Ureter (tissue), 1 donor: ENCODE results near the gene EGR2. TPM values are rescaled to one million over a fixed set of nuclear protein-coding genes. Genes with fewer than 3 reads are reported as not detected.
"Not testable (repeated sequence)": the region's sequence is repeated elsewhere in the genome, so short reads cannot be mapped to it uniquely, and the experiment has no call there.

Source experiments
- DNase-seq: peaks from one replicate; pipeline ENCODE4 v3.0.0-alpha.2; 2020; ENCODE audit warnings: low spot score
- total RNA-seq: library from RNA; stranded (reverse); gene quantifications from one replicate; pipeline ENCODE4 v1.2.4, GENCODE V29; 2023
- donor health status: DM: yes; HTN: yes; CAD: no.

The EGR2 gene
- total RNA-seq, 1 donor from 2014 or later = 5.7 TPM

GRCh38 chr10:62794306-62794705 is 21.9 kb downstream of the EGR2 start:
- no peak for DNase-seq

GRCh38 chr10:62792261-62792660 is 23.9 kb downstream of the EGR2 start:
- no peak for DNase-seq

GRCh38 chr10:62790571-62790970 is 25.6 kb downstream of the EGR2 start:
- DNase-seq = no peak

GRCh38 chr10:62790019-62790555 is 26.1 kb downstream of the EGR2 start:
- no peak for DNase-seq

GRCh38 chr10:62788861-62789467 is 27.2 kb downstream of the EGR2 start:
- DNase-seq = no peak

- DNase-seq = not testable (repeated sequence)
These were observed 27.9 kb downstream of the EGR2 start for GRCh38 chr10:62788285-62788684.

GRCh38 chr10:62784537-62784936 is 31.6 kb downstream of the EGR2 start:
- DNase-seq = not testable (repeated sequence)

- no peak for DNase-seq
These were observed 36.5 kb downstream of the EGR2 start for GRCh38 chr10:62779487-62780248.

- no peak for DNase-seq
These were observed 38.0 kb downstream of the EGR2 start for GRCh38 chr10:62778125-62778524.

- no peak for DNase-seq
These were observed 43.8 kb downstream of the EGR2 start for GRCh38 chr10:62772186-62772974.

GRCh38 chr10:62769574-62770242 is 46.5 kb downstream of the EGR2 start:
- no peak for DNase-seq

GRCh38 chr10:62766386-62766785 is 49.8 kb downstream of the EGR2 start:
- DNase-seq = no peak

GRCh38 chr10:62765726-62766125 is 50.4 kb downstream of the EGR2 start:
- DNase-seq = no peak

GRCh38 chr10:62764011-62764410 is 52.2 kb downstream of the EGR2 start:
- DNase-seq = no peak

- no peak for DNase-seq
These were observed 53.0 kb downstream of the EGR2 start for GRCh38 chr10:62763155-62763554.

Other genes with a start within 250 kb of the EGR2 start
- 18.5 TPM for gene ADO, start 11.6 kb downstream of the EGR2 start, total RNA-seq